Measurements from ENCODE around the gene PTPRG. TPM values are rescaled to one million over a fixed set of nuclear protein-coding genes. Genes with fewer than 3 reads are reported as not detected.

The PTPRG gene
- total and polyA plus RNA-seq, 2 donors (not counting 3 experiments of a cell fraction or from before 2014, with no cell fraction given) = 8.9 to 39.1 TPM

GRCh38 chr3:61855211-61855610 lies 293.8 kb downstream of the PTPRG start:
- intact Hi-C loops (cut with micrococcal nuclease) = no loop called here
- dilution Hi-C loops (cut with MboI; ENCODE audit: extremely low pct_ligation_motif_present, low sequenced_read_pairs) = no loop called here
- H3K27me3 ChIP-seq (ENCODE audit: control insufficient read depth in 2 of 2, insufficient read depth in 2 of 2, low read length in 2 of 2) = no peaks in the 10 kb centered on the region
- no TSS peak for BruUV-seq (replicated peaks)
- no peaks in the 10 kb centered on the region for H4K20me1 ChIP-seq (replicated peaks; ENCODE audit: control insufficient read depth, extremely low read depth, insufficient read depth, low read length)
- no peaks in the 10 kb centered on the region for H3K9me1 ChIP-seq (replicated peaks; ENCODE audit: control insufficient read depth, extremely low read depth, insufficient read depth, low read length)
- no peaks in the 10 kb centered on the region for H3K79me2 ChIP-seq (ENCODE audit: control insufficient read depth, insufficient read depth, low read length)
- FAIRE-seq (no peak), DNase-seq (ENCODE audit: low read depth, low spot score) (no peak)
- no peaks in the 10 kb centered on the region for H3K9me3 ChIP-seq (replicated peaks; ENCODE audit: control insufficient read depth, insufficient read depth, low read length)
- POLR2A ChIA-PET = interaction anchor here (0.7 kb wide), 1 partner anchor 18 kb away, joined by 3 read pairs; no protein-coding TSS in a partner anchor
- CTCF ChIA-PET = interaction anchor here (0.8 to 1.4 kb wide), 4 partner anchors 9 to 333 kb away, joined by 3 to 6 read pairs (median 3); no protein-coding TSS in a partner anchor
- H3K36me3 ChIP-seq (ENCODE audit: control insufficient read depth in 2 of 2, extremely low read depth in 1 of 2, insufficient read depth in 2 of 2, low read length in 2 of 2) = no peaks in the 10 kb centered on the region
- no peak overlapping the region for H3K4me3 ChIP-seq (replicated peaks in 1 of 3; ENCODE audit: insufficient read depth in 1 of 3, low read depth in 1 of 3, low read length in 3 of 3)
- no peaks in the 10 kb centered on the region for H3K4me1 ChIP-seq (ENCODE audit: control insufficient read depth, extremely low read depth, insufficient read depth, low read length)
- no peak overlapping the region for H2AFZ ChIP-seq (ENCODE audit: low read depth, low read length)
- H3K27ac ChIP-seq (ENCODE audit: insufficient read depth, low read depth, low read length) = no peak overlapping the region
- no peak overlapping the region for H3K9ac ChIP-seq (replicated peaks; ENCODE audit: extremely low read depth, insufficient read depth, low read length)
- no peak overlapping the region for H3K4me2 ChIP-seq (ENCODE audit: insufficient read depth, low read length)
- TF ChIP-seq JUN (IDR thresholded peaks at IDR 0.05; ENCODE audit: borderline replicate concordance, insufficient read depth, insufficient read length, low read depth) (no peak), MAX (IDR thresholded peaks at IDR 0.05; ENCODE audit: insufficient read depth, insufficient read length) (no peak), POLR2AphosphoS5 (IDR thresholded peaks at IDR 0.05; ENCODE audit: insufficient read depth, low read depth, low read length) (no peak), FOS (IDR thresholded peaks at IDR 0.05; ENCODE audit: borderline replicate concordance, insufficient read depth, low read length) (no peak), POLR2A (IDR thresholded peaks at IDR 0.05; ENCODE audit: low read depth, low read length) (no peak), GATA2 (IDR thresholded peaks at IDR 0.05; ENCODE audit: insufficient read depth, insufficient read length, low read depth, low read length) (no peak)

- no peaks in the 10 kb centered on the region for H3K4me1 ChIP-seq (ENCODE audit: control insufficient read depth, extremely low read depth, insufficient read depth, low read length)
- POLR2A ChIA-PET = interaction anchor here (0.6 kb wide), 1 partner anchor 329 kb away, joined by 6 read pairs; no protein-coding TSS in a partner anchor
- H4K20me1 ChIP-seq (replicated peaks; ENCODE audit: control insufficient read depth, extremely low read depth, insufficient read depth, low read length) = no peaks in the 10 kb centered on the region
- CTCF ChIA-PET = interaction anchor here (0.7 to 3.7 kb wide), 24 partner anchors 7 to 331 kb away, joined by 3 to 55 read pairs (median 5); no protein-coding TSS in a partner anchor
- H3K27ac ChIP-seq (ENCODE audit: insufficient read depth, low read depth, low read length) = no peak overlapping the region
- H3K36me3 ChIP-seq (ENCODE audit: control insufficient read depth in 2 of 2, extremely low read depth in 1 of 2, insufficient read depth in 2 of 2, low read length in 2 of 2) = no peaks in the 10 kb centered on the region
- DNase-seq (ENCODE audit: low read depth, low spot score) = no peak
- H3K4me3 ChIP-seq (replicated peaks in 1 of 3; ENCODE audit: insufficient read depth in 1 of 3, low read depth in 1 of 3, low read length in 3 of 3) = no peak overlapping the region
- no peaks in the 10 kb centered on the region for H3K79me2 ChIP-seq (ENCODE audit: control insufficient read depth, insufficient read depth, low read length)
- no peak for FAIRE-seq
- intact Hi-C loops (cut with micrococcal nuclease) = no loop called here
- H3K9me1 ChIP-seq (replicated peaks; ENCODE audit: control insufficient read depth, extremely low read depth, insufficient read depth, low read length) = no peaks in the 10 kb centered on the region
- H3K27me3 ChIP-seq (ENCODE audit: control insufficient read depth in 2 of 2, insufficient read depth in 2 of 2, low read length in 2 of 2) = no peaks in the 10 kb centered on the region
- no peak overlapping the region for H3K9ac ChIP-seq (replicated peaks; ENCODE audit: extremely low read depth, insufficient read depth, low read length)
- dilution Hi-C loops (cut with MboI; ENCODE audit: extremely low pct_ligation_motif_present, low sequenced_read_pairs) = no loop called here
- no peak for TF ChIP-seq MYC (IDR thresholded peaks at IDR 0.05; ENCODE audit: low read depth, low read length)
- TF ChIP-seq GATA2 (IDR thresholded peaks at IDR 0.05; ENCODE audit: insufficient read depth, insufficient read length, low read depth, low read length) = no peak
- TF ChIP-seq JUN (IDR thresholded peaks at IDR 0.05; ENCODE audit: borderline replicate concordance, insufficient read depth, insufficient read length, low read depth) = no peak
- TF ChIP-seq EZH2 (IDR thresholded peaks at IDR 0.05; ENCODE audit: borderline replicate concordance, low read depth, low read length, severe bottlenecking) = no peak
- no peak for TF ChIP-seq POLR2AphosphoS5 (IDR thresholded peaks at IDR 0.05; ENCODE audit: insufficient read depth, low read depth, low read length)
- TF ChIP-seq POLR2A (IDR thresholded peaks at IDR 0.05; ENCODE audit: low read depth, low read length) = no peak
- no peak for TF ChIP-seq MAX (IDR thresholded peaks at IDR 0.05; ENCODE audit: insufficient read depth, insufficient read length)
- TF ChIP-seq CTCF (IDR thresholded peaks at IDR 0.05; ENCODE audit: extremely low read depth in 1 of 2, insufficient read depth in 1 of 2, low read depth in 1 of 2, low read length in 2 of 2) = no peak
- no peak overlapping the region for H3K4me2 ChIP-seq (ENCODE audit: insufficient read depth, low read length)
- no peaks in the 10 kb centered on the region for H3K9me3 ChIP-seq (replicated peaks; ENCODE audit: control insufficient read depth, insufficient read depth, low read length)
- H2AFZ ChIP-seq (ENCODE audit: low read depth, low read length) = no peak overlapping the region
- BruUV-seq (replicated peaks) = no TSS peak
Observed at GRCh38 chr3:61857297-61857696, 295.9 kb downstream of the PTPRG start.
